Adrenal gland (tissue), 12 donors: Measurements from ENCODE around the gene CLCN7. TPM values are rescaled to one million over a fixed set of nuclear protein-coding genes. Genes with fewer than 3 reads are reported as not detected.
A peak's percentile ranks its signal among the peaks of the same experiment; 100 is the strongest.

Experiments
- DNase-seq, 7 donors: peaks; one replicate each; pipeline ENCODE4 v3.0.0-alpha.2; 2019 to 2020
- H3K27ac ChIP-seq, 5 donors: fragments of 200-600 bp; sonication (generic) in 4 of 5; 1 replicate in 3 of 5; 2 replicates in 2 of 5; pipeline versions ENCODE4 v1.5.1 to v1.8.0; 2016 to 2020; ENCODE audit warnings: mild to moderate bottlenecking in 1 of 5
- H3K27me3 ChIP-seq: fragments of 200-600 bp; 2 replicates; pipeline ENCODE4 v1.8.0; 2021
- H3K36me3 ChIP-seq, 2 donors: fragments of 200-600 bp; replicated peaks in 1 of 2; 1 replicate in 1 of 2; 2 replicates in 1 of 2; pipeline versions ENCODE4 v1.5.1 to v1.8.0; 2018 to 2022
- H3K4me1 ChIP-seq, 2 donors: fragments of 200-600 bp; replicated peaks in 1 of 2; 1 replicate in 1 of 2; 2 replicates in 1 of 2; pipeline versions ENCODE4 v1.5.1 to v1.8.0; 2018 to 2021
- H3K4me3 ChIP-seq, 4 donors: fragments of 200-600 bp; sonication (generic) in 3 of 4; one replicate each; pipeline ENCODE4 v1.5.1; 2016 to 2018
- H3K9me3 ChIP-seq, 3 donors: fragments of 200-600 bp; sonication (generic) in 1 of 3; replicated peaks in 1 of 3; 1 replicate in 2 of 3; 2 replicates in 1 of 3; pipeline versions ENCODE4 v1.5.1 to v1.8.0; 2016 to 2021
- POLR2A ChIP-seq, 2 donors: fragments of 450-650 bp; IDR thresholded peaks; one replicate each; pipeline ENCODE4 v1.6.1; 2017; ENCODE audit warnings: antibody characterized with exemption in 2 of 2, mild to moderate bottlenecking in 2 of 2, moderate library complexity in 1 of 2
- WGBS, 4 donors: extraction: QIAGEN DNeasy Blood & Tissue Kit in 2 of 4; methylation state at CpG; one replicate each; pipeline versions ENCODE4 v1.1.5 to v1.1.7; 2013 to 2017; 5-methylcytosine and 5-hydroxymethylcytosine counted together
- intact Hi-C, 2 donors: fragments of 100-400 bp; cut with DNase I; formaldehyde crosslinking; loops; one replicate each; pipeline versions ENCODE4 v1.14.1 to v1.15.0; 2022 to 2023
- polyA plus RNA-seq, 3 donors: library from polyadenylated mRNA; stranded (reverse); fragments of 200-250 nt in 2 of 3; fragments of 350-450 nt in 1 of 3; fragmentation: Illumina TruSeq in 1 of 3; extraction: RNeasy Lipid Tissue Mini Kit (QIAGEN cat#74804) in 1 of 3; gene quantifications; one replicate each; pipeline ENCODE4 v1.2.3, GENCODE V29; 2013 to 2014
- total RNA-seq, 9 donors: library from RNA; depleted of rRNA in 4 of 9; stranded (reverse); fragments of >200 nt in 4 of 9; fragments of 120-200 nt in 1 of 9; fragmentation: NEBNext Ultra II Directional in 1 of 9; extraction: Animal tissue kit (Norgen Biotek cat#: 25700) in 1 of 9; gene quantifications; one replicate each; pipeline versions ENCODE4 v1.1.0 to v1.2.4, GENCODE V29; 2013 to 2023
- TF ChIP-seq, protein P1 (sequence below), 6 experiments: fragments of 450-650 bp in 4 of 6; fragments of 200-600 bp in 2 of 6; sonication (generic) in 1 of 6; IDR thresholded peaks; 1 replicate in 5 of 6; 2 replicates in 1 of 6; pipeline versions ENCODE4 v1.5.1 to v1.8.0; 2016 to 2021; ENCODE audit warnings: antibody characterized with exemption in 6 of 6, mild to moderate bottlenecking in 2 of 6, moderate library complexity in 1 of 6
- donor health status: healthy with polysubstance abuse.
- donor health status: Bipolar disorder and iron deficiency.
- donor health status: DM: yes; HTN: yes; CAD: no.
- donor health status: DM: no; HTN: no; CAD: no.
- donor health status: DM: no; HTN: no; CAD: no.
- donor health status: DM: yes; HTN: yes; CAD: no.

Gene CLCN7
- total and polyA plus RNA-seq, 12 donors, result 25.3 to 369 (median 127) TPM

DNA sequence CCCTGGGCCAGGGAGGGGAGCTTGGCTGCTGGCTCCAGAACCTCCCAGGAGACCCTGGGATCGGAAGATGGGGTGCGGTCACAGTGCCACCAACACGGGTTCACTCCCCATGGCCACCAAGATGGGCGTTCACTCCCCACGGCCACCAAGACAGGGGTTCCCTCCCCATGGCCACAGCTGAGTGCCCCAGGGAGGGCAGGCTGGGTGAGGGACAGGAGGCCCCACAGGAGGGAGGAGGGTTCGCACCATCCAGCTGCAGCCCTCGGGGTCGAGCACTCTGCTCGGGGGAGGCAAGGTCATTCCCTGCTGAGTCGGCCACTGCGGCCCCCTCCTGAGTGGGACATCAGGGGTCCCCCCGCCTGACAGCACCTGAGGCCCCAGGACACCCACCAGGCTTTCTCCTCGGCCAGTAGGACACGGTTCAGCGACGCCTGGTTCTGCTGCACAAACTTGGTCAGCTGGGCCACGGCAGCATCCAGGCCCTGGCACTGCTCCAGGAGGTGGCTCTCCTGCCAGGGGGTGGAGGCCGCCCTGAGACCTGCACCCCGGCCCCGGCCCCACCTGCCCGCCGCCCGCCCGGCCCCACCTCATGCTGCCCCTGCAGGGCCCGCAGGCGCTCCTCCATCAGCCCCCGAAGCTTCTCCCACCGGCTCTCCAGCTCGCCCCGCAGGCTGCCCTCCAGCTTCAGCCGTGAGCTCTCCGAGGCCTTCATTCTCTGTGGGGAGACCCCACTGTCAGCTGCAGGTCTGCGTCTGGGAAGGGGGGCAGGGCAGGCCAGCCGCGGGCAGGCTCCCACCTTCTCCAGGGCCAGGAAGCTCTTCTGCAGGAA, 36.4 kb downstream of the CLCN7 start:
- Histone ChIP-seq H3K9me3 (no peaks in the 10 kb centered on the region), H3K4me1 (no peaks in the 10 kb centered on the region), H3K36me3 (no peaks in the 10 kb centered on the region), H3K27ac (no peak overlapping the region), H3K4me3 (no peak overlapping the region), H3K27me3 (no peaks in the 10 kb centered on the region)
- no peak for DNase-seq
- TF ChIP-seq POLR2A (IDR thresholded peaks at IDR 0.05), result no peak
- TF ChIP-seq, protein P1, sequence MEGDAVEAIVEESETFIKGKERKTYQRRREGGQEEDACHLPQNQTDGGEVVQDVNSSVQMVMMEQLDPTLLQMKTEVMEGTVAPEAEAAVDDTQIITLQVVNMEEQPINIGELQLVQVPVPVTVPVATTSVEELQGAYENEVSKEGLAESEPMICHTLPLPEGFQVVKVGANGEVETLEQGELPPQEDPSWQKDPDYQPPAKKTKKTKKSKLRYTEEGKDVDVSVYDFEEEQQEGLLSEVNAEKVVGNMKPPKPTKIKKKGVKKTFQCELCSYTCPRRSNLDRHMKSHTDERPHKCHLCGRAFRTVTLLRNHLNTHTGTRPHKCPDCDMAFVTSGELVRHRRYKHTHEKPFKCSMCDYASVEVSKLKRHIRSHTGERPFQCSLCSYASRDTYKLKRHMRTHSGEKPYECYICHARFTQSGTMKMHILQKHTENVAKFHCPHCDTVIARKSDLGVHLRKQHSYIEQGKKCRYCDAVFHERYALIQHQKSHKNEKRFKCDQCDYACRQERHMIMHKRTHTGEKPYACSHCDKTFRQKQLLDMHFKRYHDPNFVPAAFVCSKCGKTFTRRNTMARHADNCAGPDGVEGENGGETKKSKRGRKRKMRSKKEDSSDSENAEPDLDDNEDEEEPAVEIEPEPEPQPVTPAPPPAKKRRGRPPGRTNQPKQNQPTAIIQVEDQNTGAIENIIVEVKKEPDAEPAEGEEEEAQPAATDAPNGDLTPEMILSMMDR (IDR thresholded peaks at IDR 0.05), result no peak
- WGBS, 4 donors, result 60 to 84% (median 81%) methylated on average over 1 to 35 of the region's 35 CpGs
- intact Hi-C loops, result no loop called here

DNA sequence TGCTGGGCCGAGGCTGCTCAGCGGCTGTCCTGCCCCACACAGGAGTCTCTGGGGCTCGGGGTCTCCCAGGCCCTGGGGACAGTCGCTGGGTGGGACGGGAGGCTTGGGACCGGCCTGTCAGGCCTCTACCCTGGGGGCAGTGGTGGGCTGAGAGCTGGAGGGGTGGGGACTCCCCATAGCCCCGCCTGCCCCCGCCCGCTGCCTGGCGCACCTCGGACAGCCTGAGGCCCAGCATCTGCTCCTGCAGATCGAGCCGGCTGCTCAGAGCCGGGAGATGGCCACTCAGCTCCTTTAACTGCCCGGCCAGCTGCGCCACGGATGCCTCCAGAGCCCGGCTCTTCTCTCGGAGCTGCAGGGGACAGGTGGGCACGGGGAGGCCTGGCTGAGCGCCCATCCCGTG, 37.2 kb downstream of the CLCN7 start:
- 84 to 92% (median 90%) methylated on average over 10 to 22 of the region's 22 CpGs; no CpG with 5 or more reads in 1 of the 4 donors for WGBS, 4 donors
- intact Hi-C loops, result no loop called here
- no peaks in the 10 kb centered on the region for H3K27me3 ChIP-seq
- H3K4me3 ChIP-seq, result no peak overlapping the region
- no peak for DNase-seq
- no peak overlapping the region for H3K27ac ChIP-seq
- no peaks in the 10 kb centered on the region for H3K9me3 ChIP-seq
- TF ChIP-seq, protein P1 (IDR thresholded peaks at IDR 0.05), result no peak
- no peak for TF ChIP-seq POLR2A (IDR thresholded peaks at IDR 0.05)
- H3K36me3 ChIP-seq, result no peaks in the 10 kb centered on the region
- no peaks in the 10 kb centered on the region for H3K4me1 ChIP-seq

DNA sequence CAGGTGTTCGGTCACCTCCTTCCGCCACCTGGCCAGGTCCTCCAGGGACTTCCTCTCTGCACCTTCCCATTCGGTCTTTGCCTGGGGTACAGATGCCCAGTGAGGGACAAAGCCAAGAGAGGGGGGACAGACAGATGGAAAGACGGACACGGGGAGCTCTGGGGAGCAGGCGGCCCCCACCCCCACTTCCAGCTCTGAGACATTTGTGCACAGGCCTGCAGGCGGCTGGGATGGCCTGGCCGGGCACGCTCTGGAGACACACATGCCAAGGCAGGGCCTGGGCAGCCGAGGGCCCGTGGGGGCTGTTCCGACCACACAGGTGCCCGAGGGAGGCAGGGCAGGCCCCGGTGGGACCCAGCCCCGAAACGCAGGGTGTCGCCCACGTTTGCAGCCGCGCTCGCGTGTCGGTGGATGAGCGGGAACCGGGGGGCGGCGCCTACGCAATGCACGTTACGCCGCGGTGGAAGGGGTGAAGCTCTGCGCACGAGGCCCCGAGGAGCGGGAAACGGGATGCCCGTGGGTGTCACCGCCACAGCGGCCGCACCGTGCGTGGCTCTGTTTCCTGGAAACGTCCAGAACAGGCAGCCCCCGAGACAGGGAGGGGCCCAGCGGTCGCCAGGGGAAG, 38.0 kb downstream of the CLCN7 start:
- no peak overlapping the region for H3K27ac ChIP-seq
- WGBS, 4 donors, result 92 to 93% (median 93%) methylated on average over 31 to 47 of the region's 47 CpGs
- DNase-seq, result no peak
- no peaks in the 10 kb centered on the region for H3K9me3 ChIP-seq
- H3K36me3 ChIP-seq, result no peaks in the 10 kb centered on the region
- H3K27me3 ChIP-seq, result no peaks in the 10 kb centered on the region
- H3K4me3 ChIP-seq, result no peak overlapping the region
- intact Hi-C loops, result no loop called here
- TF ChIP-seq, protein P1 (IDR thresholded peaks at IDR 0.05), result no peak
- no peak for TF ChIP-seq POLR2A (IDR thresholded peaks at IDR 0.05)
- no peaks in the 10 kb centered on the region for H3K4me1 ChIP-seq

DNA sequence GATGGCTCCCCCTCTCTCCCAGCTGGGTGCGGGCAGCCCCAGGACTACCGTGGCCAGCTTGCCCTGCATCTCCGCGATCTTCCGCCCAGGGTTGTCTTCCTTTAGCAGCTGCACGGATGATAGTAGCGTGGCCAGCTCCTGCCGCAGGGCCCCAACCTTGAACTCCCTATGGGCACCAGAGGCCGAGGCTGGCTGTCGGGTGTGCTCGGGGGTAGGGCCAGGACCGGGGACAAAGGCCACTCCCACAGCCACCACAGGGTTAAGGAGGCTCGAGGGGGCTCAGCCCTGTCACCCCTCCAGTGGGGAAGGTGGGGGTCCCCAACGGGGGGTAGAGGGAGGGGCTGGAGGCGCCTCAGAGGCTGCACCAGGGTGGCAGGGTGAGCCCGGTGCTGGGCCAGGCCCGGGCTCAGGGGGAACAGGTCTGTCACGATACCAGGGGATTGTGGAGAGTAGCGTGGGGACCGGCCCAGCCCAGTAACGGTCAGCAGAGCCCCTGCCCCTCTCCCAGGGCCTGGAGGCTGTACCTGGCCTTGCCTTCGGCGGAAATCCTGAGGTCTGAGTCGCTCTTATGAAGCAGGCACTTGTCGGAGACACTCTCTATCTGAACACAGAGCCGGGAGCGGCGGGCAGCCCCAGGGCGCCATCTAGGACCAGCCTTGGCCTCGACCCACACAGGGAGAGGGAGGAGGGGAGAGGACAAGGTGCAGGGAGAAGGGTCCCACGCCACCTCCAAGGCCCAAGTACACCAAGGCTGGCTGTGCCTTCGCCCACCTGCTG, 38.7 kb downstream of the CLCN7 start:
- Histone ChIP-seq H3K27ac (no peak overlapping the region), H3K27me3 (no peaks in the 10 kb centered on the region), H3K9me3 (no peaks in the 10 kb centered on the region), H3K36me3 (no peaks in the 10 kb centered on the region), H3K4me1 (no peaks in the 10 kb centered on the region), H3K4me3 (no peak overlapping the region)
- no peak for TF ChIP-seq POLR2A (IDR thresholded peaks at IDR 0.05)
- TF ChIP-seq, protein P1 (IDR thresholded peaks at IDR 0.05), result no peak
- intact Hi-C loops, result no loop called here
- DNase-seq, result peak in 1 of 7 donors; percentile 39
- 72 to 88% (median 77%) methylated on average over 17 to 31 of the region's 32 CpGs for WGBS, 4 donors
